ENCODE results near the gene CD247. TPM values are rescaled to one million over a fixed set of nuclear protein-coding genes. Genes with fewer than 3 reads are reported as not detected.

The CD247 gene
- total RNA-seq, 1 donor from 2014 or later: not detected

- DNase-seq (ENCODE audit: low read depth in 2 of 2): no peak
These were observed 28.6 kb downstream of the CD247 start for GRCh38 chr1:167489571-167490340.

- no peak for DNase-seq (ENCODE audit: low read depth in 2 of 2)
These were observed 29.5 kb downstream of the CD247 start for GRCh38 chr1:167488786-167489185.

DNA sequence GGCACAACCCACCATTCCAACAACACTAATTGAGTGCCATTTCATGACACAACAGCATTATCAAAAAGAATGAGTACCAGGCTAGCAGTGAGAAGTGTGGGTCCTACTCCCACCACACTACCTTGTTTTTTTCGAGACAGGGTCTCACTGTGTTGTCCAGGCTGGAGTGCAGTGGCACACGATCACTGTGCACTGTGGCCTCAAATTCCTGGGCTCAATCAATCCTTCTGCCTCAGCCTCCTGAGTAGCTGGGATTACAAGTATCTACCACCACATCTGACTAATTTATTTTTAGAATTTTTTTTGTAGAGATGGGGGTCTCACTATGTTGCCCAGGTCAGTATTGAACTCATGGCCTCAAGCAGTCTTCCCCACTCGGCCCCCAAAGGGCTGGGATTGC, 30.7 kb downstream of the CD247 start:
- DNase-seq (ENCODE audit: low read depth in 2 of 2): no peak

GRCh38 chr1:167486090-167486824, 32.1 kb downstream of the CD247 start:
- no peak for DNase-seq (ENCODE audit: low read depth in 2 of 2)

DNA sequence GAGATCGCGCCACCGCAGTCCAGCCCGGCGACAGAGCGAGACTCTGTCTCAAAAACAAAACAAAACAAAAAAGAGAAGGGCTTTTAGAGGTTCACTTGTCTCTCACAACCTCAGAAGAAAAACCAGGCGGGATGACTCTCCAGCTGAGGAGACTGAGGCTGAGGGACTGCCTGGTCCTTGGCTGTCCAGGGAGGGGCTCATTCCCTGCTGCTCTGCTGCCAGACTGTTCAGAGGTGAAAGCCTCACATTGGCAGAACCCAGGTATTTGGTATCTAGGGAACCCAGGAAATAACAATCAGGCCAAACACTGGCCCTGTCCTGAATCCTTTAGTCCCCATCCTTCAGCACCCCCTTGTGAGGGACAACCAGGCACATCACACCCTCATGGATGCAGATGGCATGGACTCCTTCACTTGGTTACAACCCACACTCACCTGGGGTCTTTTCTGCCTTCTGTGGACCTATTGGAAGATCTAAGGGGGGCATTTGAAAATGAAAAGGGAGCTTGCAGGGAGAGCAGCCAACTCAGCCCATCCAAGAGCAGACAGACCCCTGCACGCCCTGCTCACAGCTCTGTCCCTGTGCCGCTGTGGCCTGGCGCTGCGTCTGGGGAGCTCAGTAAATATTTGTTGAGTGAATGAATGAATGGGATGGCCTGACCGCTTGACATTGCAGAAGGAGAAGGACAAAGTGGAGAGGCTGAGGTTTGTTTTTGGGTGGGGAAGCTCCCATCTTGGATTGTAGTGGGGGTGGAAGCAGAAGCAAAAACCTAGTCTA, 33.4 kb downstream of the CD247 start:
- DNase-seq (ENCODE audit: low read depth in 2 of 2): no peak

DNA sequence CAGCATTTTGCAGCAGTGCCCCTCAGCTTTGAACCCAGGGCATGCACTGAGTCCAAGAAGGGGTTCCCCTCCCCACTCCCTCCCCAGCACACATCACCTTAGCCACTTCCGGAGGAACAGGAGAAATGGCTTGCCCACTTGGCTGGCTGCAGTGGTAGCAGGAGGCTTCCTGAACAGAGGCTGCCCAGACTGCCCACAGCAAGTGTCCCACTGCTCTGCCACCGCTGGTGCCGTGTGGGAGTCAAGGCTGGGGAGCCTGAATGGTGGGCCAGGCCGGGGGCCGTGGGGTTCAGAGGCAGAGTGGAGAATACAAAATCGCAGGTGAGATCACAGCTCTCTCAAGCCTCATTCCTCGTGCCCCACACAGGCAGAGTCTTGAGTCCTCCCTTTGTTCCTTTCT, 34.5 kb downstream of the CD247 start:
- DNase-seq (ENCODE audit: low read depth in 2 of 2): no peak

GRCh38 chr1:167482184-167482583, 36.1 kb downstream of the CD247 start:
- no peak for DNase-seq (ENCODE audit: low read depth in 2 of 2)

- no peak for DNase-seq (ENCODE audit: low read depth in 2 of 2)
These were observed 38.9 kb downstream of the CD247 start for GRCh38 chr1:167479331-167479979.

DNA sequence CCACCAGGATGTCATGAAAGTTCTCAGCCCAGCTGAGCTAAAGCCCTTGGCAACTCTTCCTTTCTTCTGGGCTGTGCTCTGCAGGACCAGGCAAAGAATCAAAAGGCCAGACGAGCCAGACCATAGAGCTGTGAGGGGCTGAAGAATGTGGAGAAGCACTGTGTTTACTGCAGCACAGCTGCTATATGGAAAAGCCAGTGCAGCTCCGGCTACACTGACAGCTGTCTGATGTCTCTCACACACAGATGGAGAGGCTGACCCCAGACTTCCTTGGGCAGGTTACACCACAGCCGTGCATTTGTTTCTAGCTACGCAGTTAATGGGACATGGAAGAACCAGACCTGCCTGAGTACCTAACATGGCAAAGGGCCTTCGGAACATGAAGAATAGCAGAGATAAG, 40.3 kb downstream of the CD247 start:
- DNase-seq (ENCODE audit: low read depth in 2 of 2): no peak

DNA sequence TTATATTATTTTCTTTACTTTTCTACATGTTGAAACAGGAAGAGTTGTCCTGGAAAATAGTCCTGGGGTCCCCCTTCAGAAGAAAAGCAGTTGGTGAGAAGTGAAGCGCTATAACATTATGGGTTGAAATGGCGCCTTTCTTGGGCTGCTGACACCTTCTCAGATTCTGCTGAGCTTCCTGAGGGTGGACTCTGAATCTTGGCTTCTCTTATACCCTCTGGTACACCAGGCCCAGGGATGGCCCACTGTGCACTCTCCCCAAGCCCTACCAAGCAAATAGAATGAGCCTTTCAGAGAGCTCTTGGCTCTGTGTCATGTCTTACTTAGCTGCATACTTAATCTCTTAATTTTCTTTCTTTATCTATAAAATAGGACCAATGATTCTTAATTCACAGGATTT, 42.3 kb downstream of the CD247 start:
- no peak for DNase-seq (ENCODE audit: low read depth in 2 of 2)

- no peak for DNase-seq (ENCODE audit: low read depth in 2 of 2)
These were observed 44.1 kb downstream of the CD247 start for GRCh38 chr1:167474191-167474641.

DNA sequence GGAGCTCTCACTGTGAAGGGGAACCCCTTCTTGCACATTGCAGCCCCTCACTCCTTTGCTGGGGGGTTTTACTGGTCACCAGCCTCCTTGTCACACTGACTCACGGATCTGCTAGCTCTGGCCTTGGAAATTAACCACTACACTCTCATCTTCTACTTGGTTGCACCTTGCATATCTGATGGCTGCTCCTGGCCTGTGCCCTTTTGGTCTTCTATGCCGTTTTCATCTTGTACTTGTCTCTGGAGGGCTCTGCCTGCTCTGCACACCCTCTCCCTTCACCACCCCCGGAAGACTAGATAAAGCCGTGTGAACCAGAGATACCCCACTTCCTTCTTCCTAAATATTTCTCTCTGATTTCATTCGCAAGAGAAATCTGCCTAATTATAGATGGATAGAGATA, 44.6 kb downstream of the CD247 start:
- no peak for DNase-seq (ENCODE audit: low read depth in 2 of 2)

- DNase-seq (ENCODE audit: low read depth in 2 of 2): no peak
These were observed 45.4 kb downstream of the CD247 start for GRCh38 chr1:167472752-167473521.

DNA sequence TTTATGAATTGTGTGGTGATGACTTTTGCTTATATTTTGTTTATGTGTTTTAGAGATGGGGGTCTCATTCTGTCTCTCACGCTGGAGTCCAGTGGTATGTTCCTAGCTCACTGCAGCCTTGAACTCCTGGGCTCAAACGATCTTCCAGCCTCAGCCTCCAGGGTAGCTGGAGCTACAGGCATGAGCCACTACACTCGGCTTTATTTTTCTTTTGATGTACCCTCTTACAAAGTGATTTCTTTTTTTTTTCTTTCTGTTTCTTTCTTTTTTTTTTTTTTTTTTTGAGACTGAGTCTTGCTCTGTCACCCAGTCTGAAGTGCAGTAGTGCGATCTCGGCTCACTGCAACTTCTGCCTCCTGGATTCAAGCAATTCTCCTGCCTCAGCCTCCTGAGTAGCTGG, 46.8 kb downstream of the CD247 start:
- no peak for DNase-seq (ENCODE audit: low read depth in 2 of 2)

GRCh38 chr1:167469280-167469965, 48.9 kb downstream of the CD247 start:
- DNase-seq (ENCODE audit: low read depth in 2 of 2): no peak

- DNase-seq (ENCODE audit: low read depth in 2 of 2): no peak
These were observed 50.6 kb downstream of the CD247 start for GRCh38 chr1:167467752-167468151.

GRCh38 chr1:167467126-167467710, 51.1 kb downstream of the CD247 start:
- no peak for DNase-seq (ENCODE audit: low read depth in 2 of 2)

DNA sequence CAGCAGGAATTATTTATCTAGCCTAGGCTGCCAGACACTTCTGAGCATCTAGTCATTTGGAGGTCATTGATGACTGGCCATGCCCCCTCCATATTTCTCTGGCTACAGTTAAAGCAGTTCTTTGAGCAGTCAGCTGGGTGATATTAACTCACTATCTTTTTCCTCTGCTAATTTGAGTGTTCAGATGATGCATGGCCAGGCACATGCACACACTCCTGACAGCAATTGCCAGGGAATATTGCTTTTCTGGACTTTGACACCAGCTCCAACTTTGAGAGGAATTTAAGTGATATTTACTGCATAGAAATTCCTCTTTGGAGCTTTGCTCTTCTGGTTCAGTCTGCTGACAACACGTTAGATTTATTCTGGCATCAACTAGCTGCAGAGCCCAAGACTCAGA, 52.6 kb downstream of the CD247 start:
- DNase-seq (ENCODE audit: low read depth in 2 of 2): no peak

GRCh38 chr1:167465018-167465417, 53.3 kb downstream of the CD247 start:
- DNase-seq (ENCODE audit: low read depth in 2 of 2): no peak
